ENCODE data around the gene ALK.
"Not testable (repeated sequence)": the region's sequence is repeated elsewhere in the genome, so short reads cannot be mapped to it uniquely, and the experiment has no call there.

Gene ALK

GRCh38 chr2:29753671-29754444, 167.5 kb downstream of the ALK start:
- DNase-seq, result no peak

DNA sequence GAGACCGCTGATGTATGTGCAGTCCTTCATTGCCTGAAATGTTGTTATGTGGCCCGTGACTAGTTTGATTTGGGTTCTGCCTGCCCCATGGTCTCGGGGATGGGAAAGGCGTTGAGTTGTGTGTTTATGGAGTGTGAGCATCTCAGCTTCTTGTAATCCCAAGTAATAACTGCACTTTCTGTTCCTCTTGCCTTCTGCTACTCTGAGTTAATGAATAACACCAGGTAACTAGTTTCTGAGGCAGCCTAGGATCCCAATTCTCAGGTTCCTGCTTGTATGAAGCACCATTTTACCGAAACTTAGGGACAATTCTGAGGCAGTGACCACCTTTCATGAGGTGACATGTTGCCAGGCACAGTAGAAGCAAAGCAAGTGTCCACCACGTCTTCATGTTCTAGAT, 170.0 kb downstream of the ALK start:
- DNase-seq, result no peak

DNA sequence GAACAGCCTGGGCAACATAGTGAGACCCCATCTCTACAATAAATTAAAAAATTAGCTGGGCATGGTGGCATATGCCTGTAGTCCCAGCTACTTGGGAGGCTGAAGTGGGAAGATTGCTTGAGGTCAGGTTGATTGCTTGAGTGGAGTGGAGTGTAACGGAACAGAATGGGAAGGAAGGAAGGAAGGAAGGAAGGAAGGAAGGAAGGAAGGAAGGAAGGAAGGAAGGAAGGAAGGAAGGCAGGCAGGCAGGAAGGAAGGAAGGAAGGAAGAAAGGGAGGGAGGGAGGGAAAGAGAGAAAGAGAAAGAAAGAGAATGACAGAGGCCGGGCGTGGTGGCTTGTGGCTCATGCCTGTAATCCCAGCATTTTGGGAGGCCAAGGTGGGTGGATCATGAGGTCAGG, 170.9 kb downstream of the ALK start:
- DNase-seq, result not testable (repeated sequence)

GRCh38 chr2:29749843-29750242, 171.5 kb downstream of the ALK start:
- no peak for DNase-seq

DNA sequence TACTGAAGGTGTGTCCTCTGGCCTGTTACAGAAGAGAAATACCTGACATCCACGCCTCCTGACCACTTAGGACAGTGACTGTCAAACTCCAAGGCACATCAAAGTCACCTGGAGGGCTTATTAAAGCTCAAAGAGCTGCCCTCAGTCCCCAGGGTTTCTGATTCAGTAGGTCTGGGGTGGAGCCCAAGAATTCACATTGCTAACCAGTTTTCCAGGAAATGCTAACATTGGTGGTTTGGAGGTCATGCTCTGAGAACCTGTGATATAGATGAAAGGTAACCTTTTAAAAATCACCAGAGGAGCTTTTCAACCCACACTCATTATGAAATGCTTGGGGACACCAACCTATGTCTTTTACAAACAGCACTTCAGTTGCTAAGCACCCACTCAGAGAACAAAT, 172.3 kb downstream of the ALK start:
- no peak for DNase-seq

- no peak for DNase-seq
Observed at GRCh38 chr2:29747786-29748470, 173.5 kb downstream of the ALK start.

GRCh38 chr2:29744976-29745375, 176.4 kb downstream of the ALK start:
- DNase-seq, result no peak

- no peak for DNase-seq
Observed at GRCh38 chr2:29743516-29743915, 177.9 kb downstream of the ALK start.

GRCh38 chr2:29742656-29743055, 178.7 kb downstream of the ALK start:
- DNase-seq, result no peak

DNA sequence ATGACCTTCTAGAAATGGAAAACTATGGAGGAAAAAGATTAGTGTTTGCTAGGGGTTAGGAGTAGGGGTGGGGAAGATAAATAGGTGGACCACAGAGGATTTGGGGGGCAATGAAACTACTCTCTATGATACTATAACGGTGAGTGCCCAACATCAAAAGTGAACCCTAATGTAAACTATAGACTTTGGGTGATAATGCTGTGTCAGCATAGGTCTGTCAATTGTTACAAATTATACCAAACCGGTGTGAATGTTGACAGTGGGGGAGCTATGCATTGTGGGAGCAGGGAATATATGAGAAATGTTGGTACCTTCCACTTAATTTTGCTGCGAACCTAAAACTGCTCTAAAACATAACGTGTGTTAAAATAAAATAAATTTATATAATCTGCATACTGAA, 180.3 kb downstream of the ALK start:
- DNase-seq, result no peak

DNA sequence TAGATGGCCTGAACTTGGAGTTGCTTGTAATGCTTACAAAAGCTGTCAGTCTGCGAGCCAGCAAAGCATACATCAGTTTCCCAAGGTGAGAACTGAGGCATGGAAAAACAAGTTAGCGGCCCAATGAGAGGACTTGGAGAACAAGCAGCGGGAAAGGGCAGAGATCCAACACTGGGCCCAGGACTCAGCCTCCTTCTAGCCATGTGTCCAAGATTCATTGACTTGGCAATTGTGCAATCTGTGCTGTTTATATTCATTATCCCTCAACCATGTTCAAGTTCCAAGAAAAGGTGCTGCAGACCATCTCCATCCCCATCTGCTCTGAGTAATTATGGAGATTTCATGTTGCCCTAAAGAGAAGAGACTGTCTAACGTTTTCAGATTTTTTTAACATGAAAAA, 187.4 kb downstream of the ALK start:
- DNase-seq, result no peak

- DNase-seq, result no peak
Observed at GRCh38 chr2:29733213-29733612, 188.2 kb downstream of the ALK start.

DNA sequence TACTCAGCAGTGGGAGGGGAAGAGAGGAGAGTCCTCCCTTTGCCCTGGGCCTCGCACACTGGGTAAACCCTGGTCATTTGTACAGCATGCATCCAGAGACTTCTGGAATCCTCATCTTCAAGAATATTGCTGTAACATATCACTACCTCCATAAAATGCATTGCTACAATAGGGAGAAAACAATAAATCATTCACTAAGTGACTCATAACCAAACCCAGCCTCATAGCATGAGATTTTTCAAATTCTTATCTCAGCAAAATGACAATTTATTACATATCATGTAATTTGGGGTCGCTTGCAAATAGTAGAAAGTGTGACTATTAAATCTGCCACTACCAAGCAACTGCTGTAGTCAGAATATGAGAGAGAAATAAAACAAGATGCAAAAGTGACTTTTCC, 189.4 kb downstream of the ALK start:
- no peak for DNase-seq

- no peak for DNase-seq
Observed at GRCh38 chr2:29729932-29730331, 191.5 kb downstream of the ALK start.

DNA sequence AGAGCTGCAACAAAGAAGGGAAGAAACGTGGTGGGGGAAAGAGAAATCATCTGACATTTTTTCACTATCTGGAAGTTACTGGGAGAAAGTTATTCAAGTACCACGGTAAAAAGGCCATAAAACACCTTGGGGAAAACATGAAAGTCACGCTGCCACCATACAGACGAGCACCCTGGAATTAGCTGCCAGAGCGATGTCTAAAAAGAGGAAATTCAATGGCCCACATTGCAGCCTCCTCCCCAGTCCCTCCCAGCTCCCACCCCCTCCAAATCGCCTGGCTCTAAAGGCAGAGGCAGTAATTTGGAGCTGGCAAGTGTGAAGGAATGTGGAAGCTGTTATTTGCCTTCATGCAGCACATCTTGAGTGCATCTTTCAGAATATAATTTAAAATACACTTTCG, 192.0 kb downstream of the ALK start:
- DNase-seq, result no peak

DNA sequence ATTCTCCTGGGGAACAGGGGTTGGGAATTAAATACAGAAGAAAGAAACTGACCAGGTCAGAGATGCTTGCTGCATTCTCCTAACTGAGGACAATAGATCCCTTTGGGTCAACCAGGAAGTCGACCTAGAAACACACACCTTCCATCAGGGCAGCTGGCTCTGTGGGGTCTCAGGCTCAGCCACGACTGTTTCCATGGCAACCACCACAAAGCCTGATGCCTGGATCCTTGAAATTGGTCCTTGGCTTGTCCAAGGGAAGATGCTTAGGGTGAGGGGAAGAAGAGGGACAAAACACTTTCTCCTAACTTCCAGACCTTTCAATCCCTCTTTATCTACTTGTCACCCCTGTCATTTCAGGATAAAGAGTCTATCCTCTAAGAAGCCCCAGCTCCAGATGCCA, 194.4 kb downstream of the ALK start:
- DNase-seq, result no peak

DNA sequence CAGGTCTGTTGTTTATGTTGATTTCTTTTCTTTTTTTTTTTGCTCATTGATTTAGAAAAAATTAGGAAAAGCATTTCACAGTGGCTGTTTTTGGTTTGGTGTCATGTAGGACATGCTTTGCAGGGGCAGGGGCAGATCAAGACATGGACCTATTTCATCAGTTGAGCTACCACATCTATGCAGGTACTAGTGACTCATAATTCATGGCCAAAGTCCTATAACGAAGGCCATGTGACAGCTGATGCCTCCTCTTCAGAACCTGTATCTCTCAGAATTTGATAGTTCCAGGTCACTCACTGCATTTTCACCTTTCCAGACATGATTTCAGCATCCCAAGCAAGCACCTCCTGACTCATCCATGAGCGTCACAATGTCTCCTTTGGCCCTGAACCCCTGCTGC, 195.8 kb downstream of the ALK start:
- DNase-seq, result no peak

- DNase-seq, result no peak
Observed at GRCh38 chr2:29724282-29724681, 197.1 kb downstream of the ALK start.

- DNase-seq, result no peak
Observed at GRCh38 chr2:29723255-29724001, 198.0 kb downstream of the ALK start.

GRCh38 chr2:29719639-29720038, 201.7 kb downstream of the ALK start:
- DNase-seq, result no peak

DNA sequence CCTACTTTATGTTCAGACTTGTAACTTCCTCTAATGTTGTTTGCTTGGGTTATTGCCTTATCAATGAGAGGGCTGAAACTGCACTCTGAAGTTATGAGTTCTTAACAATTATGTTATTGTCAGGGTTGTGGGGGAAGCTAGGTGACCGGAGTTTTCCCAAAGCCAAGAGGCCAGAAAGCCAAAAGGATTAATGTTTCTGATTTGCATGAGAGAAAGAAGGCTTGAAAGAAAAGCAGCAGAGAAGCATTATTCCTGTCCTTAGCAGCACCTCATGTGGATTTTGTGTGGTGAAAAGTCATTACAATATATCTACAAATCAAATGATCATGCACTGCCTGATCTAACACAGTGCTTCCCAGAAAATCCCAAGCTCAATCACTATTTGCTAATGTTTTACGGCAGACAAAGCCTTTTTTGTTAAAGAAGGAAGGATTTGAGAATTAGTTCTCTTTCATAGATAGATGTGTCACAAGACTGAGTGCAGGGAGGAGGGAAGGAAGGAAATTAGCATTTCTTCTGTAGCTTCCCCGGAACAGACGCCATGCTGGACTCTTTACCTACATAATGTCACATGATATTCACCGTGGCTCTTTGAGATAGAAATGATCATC, 203.2 kb downstream of the ALK start:
- no peak for DNase-seq

GRCh38 chr2:29715655-29716054, 205.7 kb downstream of the ALK start:
- DNase-seq, result no peak

GRCh38 chr2:29714333-29714732, 207.1 kb downstream of the ALK start:
- DNase-seq, result no peak

All from midbrain (tissue), 1 donor.